Caki2 (cell line): ENCODE measurements around the gene ERBB4. TPM values are rescaled to one million over a fixed set of nuclear protein-coding genes. Genes with fewer than 3 reads are reported as not detected.
"Not testable (repeated sequence)": the region's sequence is repeated elsewhere in the genome, so short reads cannot be mapped to it uniquely, and the experiment has no call there.

Experiments used
- DNase-seq: peaks from one replicate; pipeline ENCODE4 v3.0.0-alpha.2; 2015; ENCODE audit warnings: low read depth
- in situ Hi-C: cut with HindIII; loops from 2 replicates; pipeline ENCODE4 v1.10.0; 2016; ENCODE audit warnings: low sequenced_read_pairs, low pct_unique_long_range_greater_than_20kb, mixed read lengths
- total RNA-seq: library from RNA; depleted of rRNA; stranded (reverse); fragments of >200 nt; shearing (Covaris generic); gene quantifications from 2 replicates; pipeline ENCODE4 v1.2.3, GENCODE V29; 2014; ENCODE audit warnings: low replicate concordance

ERBB4 gene
- total RNA-seq, 1 experiment from 2014 or later = 0.10 TPM

DNA sequence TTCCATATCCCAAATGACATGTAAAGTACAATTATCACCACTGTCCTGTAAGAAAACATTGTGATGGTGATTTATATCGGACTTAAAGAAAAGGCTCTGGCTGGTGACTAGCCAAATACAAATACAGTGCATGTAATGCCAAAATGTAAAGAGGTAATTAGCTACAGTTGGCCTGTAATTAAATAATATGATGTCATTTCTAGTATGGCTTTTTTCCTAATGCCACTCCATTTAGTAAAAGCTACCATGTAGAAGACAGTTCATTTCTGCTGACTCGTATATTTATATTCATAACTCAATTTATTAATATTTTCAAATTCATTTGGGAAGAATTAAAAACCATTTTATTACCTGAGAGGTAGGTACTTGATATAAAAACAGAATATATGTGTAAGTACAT lies 815.7 kb downstream of the ERBB4 start:
- no peak for DNase-seq
- in situ Hi-C loops = no loop called here

DNA sequence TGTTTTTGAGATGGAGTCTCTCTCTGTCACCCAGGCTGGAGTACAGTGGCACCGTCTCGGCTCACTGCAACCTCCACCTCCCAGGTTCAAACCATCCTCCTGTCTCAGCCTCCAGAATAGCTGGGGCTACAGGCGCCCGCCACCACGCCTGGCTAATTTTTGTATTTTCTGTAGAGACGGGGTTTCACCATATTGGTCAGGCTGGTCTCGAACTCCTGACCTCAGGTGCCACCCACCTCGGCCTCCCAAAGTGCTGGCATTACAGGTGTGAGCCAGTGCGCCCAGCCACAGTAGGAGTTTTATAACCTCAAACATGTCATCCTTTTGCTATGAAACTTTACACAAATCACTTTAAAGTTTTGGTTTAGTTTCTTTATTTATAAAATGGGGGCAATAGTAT lies 816.7 kb downstream of the ERBB4 start:
- DNase-seq, in situ Hi-C loops: not testable (repeated sequence)

DNA sequence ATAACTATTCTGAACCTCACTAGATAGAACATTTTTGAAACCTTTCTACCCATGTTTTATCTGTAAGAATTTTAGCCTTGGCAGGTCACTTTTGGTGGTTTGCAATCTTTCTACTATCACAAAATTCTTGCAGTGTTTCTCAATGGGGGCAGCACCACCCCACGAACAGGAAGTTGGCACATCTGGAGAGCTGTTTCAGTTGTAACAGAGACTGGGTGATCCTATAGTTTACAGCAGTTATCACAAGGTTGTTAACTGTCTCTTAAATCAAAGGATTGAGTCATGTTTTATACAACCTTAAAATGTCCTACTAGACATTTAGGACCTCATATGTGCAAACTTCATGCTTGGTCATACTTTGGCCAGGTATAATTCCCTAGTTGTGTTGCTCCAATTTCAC lies 829.2 kb downstream of the ERBB4 start:
- no peak for DNase-seq
- in situ Hi-C loops = no loop called here

DNA sequence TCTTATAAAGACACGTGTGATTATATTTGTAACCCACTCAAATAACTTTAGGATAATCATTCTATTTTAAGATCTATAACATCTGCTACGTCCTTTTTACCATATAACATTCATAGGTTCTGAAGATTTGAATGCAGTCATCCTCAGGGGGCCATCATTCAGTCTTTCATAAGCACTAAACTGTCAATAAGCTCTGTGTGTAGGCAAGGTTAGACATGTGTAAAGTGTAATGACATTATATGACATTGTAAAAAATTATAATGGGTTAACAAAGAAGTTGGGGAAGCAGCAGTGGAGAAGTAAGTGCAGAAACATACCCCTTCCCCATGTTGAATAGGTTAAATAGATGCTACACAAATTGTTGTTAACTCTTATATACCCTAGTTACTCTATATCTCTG lies 845.9 kb downstream of the ERBB4 start:
- no peak for DNase-seq
- in situ Hi-C loops = no loop called here

DNA sequence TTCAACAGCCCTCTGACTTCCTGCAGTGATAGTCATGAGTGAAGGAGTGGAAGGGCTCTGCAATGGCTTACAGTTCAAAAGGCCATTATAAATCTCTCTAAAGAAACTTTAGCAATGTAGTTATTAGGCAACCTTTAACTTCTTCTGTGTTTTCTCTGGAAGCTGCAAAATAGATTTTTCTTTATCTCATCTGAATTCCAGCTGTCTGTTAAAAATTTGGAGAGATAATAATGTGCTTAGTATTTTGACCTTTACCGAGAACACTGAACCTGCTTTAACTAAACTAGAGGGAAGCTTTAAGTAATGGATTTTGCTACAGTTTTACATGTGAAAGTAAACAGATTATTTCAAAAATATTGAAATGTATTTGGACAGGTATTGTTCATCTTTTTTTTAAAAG lies 847.9 kb downstream of the ERBB4 start:
- in situ Hi-C loops = no loop called here
- no peak for DNase-seq

DNA sequence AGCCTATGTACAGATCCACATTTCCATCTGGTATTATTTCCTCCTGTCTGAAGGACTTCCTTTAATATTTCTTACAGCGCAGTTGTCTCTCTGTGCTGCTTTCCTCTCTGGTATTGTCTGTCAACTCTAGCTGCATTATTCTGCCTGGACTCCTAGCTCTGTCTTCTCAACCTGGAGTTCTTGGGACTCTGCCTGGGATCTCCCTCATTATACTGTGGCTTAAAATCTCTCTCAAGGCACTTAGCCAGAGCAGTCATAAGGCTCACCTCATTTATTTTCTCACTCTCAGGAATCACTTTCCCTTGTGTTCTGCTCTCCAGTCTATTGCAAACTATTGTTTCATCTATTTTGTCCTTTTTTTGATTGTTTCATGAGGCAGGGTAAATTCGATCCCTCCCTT lies 850.4 kb downstream of the ERBB4 start:
- in situ Hi-C loops = no loop called here
- DNase-seq = no peak

DNA sequence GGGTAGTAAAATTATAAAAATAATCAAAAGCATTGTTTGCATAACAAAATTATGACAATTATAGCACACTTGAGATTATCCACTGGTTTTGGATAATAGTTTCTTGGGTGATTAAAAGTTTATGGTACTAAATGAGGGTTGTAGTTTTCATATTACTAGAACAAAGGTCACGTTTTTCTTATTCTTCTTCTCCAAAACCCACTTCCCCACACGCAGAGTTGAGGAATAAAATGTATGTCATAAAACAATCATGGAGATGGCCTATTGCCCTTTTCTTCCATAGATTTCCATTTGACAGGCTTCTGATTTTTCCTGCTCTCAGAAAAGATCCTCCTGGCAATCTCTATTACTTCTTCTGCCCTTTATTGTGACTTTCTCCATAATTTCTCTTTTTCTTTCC lies 863.9 kb downstream of the ERBB4 start:
- no peak for DNase-seq
- in situ Hi-C loops = no loop called here

DNA sequence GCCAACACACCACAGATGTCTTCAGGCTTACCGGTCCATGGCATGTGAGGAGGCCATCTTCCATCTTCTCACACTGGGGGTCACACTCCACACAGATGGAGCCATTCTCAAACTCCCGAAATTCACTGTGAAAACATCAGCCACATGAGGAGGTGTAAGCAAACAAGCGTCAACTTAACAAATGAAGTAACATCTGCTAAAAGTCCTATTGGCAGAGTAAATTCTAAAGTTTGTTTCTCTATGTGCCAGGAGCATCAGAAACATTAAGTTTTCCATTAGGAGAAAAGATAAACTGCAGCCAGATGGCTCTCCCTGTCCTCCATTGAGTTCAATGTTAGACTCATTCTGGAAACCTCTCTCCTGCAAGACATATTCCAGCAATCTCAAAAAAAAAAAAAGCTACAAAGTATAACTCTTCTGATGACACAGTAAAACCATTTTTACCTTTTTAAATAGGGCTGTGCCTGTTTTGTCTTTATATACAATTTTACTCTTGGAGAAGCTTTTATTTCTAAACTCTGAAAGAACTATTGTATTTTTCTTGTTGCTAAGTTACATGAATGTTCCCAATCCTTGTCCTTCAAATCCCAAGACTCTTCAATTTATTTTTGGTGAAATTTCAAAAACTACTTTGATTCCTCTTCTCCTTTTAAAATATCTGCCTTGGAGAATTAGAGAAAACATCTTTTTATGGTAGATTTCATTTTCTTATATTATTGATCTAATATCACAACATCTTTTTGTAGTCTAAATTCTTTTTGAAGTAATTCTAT lies 865.3 kb downstream of the ERBB4 start:
- in situ Hi-C loops = no loop called here
- DNase-seq = no peak

DNA sequence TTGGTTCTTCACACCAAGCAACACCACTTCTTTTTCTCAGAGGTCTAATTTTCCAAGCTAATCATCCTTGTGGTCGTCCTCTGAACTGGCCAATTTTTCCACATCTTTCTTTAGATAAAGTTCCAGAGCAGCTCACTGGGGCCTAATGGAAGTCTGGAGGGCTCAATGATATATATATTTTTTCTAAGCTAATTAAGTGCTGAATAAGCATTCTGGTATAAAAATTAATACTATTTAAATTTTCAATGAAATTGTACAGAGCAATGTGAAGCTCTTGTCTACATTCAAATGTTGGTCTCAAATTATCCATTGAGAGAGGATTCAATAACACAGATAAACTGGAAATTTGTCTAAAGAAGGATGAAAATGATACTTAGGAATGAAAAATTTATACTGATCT lies 866.6 kb downstream of the ERBB4 start:
- DNase-seq = no peak
- in situ Hi-C loops = no loop called here

DNA sequence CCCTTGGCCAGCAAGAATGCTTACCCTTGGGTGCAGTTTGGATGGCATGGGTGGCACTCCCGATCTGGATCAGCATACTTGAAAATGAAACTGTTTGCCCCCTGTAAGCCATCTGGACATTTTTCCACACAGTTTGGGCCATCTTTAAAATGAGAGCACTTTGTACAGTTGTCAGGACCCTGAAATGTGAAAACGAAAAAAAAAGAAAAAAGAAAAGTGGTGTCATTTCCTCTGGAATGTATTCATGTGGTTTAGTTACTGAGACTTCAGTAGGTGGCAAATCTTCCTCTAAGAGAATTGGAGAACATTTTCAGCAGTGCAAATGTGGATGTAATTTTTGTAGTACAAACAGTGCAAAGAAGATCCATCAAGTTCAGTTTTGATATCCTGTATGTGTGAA lies 873.3 kb downstream of the ERBB4 start:
- in situ Hi-C loops = no loop called here

DNA sequence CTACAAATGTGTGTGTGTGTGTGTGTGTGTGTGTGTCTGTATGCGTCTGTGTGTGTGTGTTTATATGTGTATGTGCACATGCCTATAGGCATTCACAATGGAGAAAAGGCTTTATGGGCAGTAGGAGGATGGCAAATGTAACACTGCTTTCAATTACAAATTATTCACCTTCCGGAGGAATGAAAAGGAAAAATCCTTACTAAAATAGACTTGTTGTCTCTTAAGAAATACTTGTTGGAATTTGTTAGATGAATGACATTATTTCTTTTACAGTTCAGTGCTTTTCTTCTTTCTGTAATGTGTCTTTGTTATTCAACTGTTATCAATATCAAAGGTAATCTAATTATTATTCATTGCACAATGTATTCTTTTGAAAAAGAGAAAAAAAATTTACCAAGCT lies 874.3 kb downstream of the ERBB4 start:
- in situ Hi-C loops = no loop called here
- no peak for DNase-seq

More for the DNA sequence above, 873.3 kb downstream of the ERBB4 start:
- DNase-seq = no peak

DNA sequence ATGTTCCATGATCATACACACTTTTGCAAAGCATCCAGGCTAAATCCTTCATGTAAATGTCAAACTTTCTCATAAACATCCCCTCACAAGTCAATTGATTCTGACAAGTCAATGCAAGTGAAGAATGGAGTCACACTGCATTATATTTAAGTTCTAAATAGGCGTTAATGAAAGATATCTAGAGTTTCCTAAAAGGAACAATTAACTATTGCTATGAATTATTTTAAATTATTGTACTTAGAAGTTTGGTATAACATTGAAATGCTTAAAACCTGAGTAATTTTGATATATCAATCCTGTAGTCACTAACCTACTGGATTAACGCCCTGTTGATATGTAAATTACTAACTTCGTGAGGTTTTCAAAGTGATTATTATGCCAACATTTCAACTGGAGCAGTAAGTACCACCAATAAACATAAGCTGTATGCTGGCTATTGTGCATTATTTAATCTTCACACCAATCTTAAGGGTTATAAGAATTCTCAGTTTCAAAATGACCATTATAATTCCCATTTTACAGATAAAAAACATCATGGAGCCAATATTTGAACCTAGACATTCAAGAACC lies 884.3 kb downstream of the ERBB4 start:
- in situ Hi-C loops = no loop called here
- DNase-seq = no peak

DNA sequence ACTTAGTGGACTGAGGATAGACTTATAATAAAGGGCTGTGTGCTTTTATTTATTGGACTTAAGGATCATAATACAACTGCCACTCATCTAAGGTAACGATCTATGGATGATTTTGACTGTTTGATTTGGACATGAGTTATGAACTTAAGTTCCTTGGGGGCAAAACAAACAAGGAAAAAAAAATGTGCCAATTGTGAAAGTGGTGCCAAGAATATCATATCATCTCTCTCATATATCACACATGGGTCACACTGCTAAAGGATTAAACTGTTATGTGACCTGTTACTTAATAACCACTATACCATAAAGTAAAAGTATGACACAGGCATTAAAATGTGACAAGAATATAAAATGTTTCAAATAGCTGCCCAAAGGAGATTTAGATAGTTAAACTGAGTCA lies 886.3 kb downstream of the ERBB4 start:
- in situ Hi-C loops = no loop called here
- DNase-seq = no peak

DNA sequence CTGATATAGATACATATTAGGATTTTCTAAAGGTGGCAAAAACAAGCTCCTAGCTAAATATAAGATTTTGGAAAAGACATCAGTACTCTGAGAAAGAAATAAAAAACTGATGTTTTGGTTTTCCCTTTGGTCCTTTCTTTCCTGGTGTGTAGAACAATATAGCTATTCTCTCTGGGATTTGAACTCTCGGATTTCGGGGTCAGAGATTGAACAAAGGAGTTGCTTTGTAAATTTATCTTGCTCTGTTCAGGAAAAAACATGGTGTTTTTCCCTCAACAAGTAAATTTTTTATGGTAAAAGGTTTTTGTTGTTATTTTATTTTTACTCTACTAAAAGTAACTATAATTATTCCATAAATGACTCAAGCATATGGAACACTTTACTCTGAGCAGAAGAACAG lies 889.3 kb downstream of the ERBB4 start:
- in situ Hi-C loops = no loop called here
- DNase-seq = no peak

DNA sequence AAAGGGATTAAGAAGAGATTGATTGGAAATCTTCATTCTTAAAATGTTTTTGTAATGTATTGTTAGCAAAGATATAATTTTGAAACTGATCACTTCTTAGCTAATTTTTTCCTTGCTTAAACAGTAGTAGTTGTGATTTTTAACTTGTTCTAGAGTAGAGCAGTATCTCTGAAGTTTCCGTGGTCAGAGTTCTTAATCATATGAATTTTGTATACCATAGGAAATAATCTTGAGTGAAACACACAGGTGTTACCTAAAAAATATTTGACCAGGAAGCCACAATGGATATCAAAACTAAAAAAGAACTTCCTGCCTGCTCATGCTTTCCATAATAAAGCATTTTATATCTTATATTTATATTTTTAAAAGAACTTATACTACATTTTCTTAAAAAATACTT lies 907.1 kb downstream of the ERBB4 start:
- in situ Hi-C loops = no loop called here
- no peak for DNase-seq

DNA sequence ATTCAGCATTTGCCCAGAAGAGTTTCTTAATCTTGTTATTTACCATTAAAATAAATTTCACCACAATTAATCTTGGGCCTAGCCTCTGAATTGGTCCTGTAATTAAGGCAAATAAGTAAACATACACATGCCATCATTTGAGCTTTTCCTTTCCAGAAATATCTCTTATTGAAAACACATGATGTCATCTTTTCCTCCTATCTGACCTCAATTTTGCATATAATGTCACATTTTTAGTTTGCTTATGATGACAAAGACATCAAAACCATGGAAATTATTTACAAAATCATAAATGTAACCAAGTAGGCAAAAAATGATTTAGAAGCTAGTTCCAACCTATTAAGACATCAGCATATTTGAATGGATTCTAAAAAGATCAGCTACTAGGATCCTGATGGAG lies 915.5 kb downstream of the ERBB4 start:
- DNase-seq = no peak
- in situ Hi-C loops = no loop called here

DNA sequence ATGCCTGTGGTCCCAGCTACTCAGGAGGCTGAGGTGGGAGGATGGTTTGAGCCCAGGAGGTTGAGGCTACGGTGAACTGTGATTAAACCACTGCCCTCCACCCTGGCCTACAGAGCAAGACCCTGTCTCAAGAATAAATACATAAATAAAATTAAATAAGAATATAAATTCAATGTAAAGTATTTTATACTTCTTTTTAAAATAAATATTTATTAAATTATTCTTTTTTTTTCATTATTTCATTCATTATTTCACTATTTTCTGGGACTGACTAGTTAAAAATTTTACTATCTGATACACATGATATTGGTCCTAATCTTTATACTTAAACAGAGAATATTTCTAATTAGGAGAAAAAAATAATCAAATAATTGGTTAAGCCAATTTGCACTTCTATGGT lies 917.6 kb downstream of the ERBB4 start:
- no peak for DNase-seq
- in situ Hi-C loops = no loop called here

DNA sequence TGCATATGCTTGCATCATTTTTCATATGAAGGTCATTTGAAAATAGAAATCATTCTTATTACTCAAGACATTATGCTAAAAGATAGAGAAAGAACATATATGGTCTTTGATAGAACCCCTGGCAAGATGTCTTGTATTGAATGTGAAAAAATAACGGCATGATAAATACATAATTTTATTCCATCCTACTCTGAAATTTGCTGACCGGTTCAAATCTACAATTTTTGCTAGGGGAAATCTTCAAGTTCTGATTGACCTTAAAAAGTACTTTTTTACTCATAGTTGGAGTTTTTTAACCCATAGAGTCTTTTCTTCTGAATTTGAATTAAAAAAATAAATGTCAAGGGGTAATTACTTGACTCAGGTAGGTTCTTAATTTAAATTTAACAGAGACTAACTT lies 920.8 kb downstream of the ERBB4 start:
- in situ Hi-C loops = no loop called here
- DNase-seq = no peak

DNA sequence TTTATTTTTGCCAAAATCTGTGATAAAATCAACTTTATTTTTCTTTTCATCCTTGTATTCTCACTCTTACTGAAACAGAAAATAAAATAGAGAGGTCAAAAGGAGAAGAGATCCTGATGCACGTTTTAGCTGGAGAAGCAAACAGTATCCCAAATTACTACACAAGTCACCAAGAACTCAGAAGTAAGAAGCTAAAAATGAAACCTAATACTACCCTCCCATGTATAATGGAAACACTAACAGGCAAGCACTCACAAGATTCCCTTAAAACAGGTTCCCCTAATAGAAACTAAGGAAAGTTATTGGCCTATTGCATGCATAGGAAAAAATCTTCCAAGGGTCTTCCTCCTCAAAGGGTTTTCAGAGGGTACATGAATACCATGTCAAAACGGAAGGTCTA lies 927.0 kb downstream of the ERBB4 start:
- in situ Hi-C loops = no loop called here

DNA sequence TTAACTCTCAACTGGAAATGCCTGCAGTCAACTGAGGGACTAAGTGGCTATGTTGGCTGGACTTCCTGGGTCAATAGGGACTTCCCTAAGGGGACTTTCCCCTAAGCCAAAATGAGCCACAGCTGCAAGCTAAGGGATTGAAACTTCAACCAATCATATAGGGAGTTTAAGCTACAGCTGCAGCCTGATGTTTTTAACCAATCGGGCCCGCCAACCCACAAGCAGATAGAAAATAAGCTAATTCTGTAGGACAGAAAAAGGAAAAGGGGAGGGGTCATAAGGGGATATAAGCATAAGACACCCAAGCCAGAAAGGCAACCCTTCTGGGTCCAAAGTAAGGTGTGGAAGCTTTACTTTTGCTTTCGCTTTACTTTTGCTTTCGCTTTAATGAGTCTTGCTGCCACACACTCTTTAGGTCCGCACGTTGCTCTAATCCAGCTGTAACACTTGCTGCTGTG lies 927.5 kb downstream of the ERBB4 start:
- in situ Hi-C loops = no loop called here
- DNase-seq = peak; percentile 12

More for the DNA sequence above, 927.0 kb downstream of the ERBB4 start:
- DNase-seq = no peak
